Erythroblast (primary cell): ENCODE results near the gene SLC4A1AP.
"Not testable (repeated sequence)": the region's sequence is repeated elsewhere in the genome, so short reads cannot be mapped to it uniquely, and the experiment has no call there.

Experiments
- GATA1 ChIP-seq: IDR thresholded peaks from 2 replicates; pipeline ENCODE4 v1.6.1; 2011; ENCODE audit warnings: low read depth, mild to moderate bottlenecking, control low read depth, low read length, moderate library complexity
- POLR2A ChIP-seq: IDR thresholded peaks from 2 replicates; pipeline ENCODE4 v1.6.1; 2011; ENCODE audit warnings: mild to moderate bottlenecking, low read length

DNA sequence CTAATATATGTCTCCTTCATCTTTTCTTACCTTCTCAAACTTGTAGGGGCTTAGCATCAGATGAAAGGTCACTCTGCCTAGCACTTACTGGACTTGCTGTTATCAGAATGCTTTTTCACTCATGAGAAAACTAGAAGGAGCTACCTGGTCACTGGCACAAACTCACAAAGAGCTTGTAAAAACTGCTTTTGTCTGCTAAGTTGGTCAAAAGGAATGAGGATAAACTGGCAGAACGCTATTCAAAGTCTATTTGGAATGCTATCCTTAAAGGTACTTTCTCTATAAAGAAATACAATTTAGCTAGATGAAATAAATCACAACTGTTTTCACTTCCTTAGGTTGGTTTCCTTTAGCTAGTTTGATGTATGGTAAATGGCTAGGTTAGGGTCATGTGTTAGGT, 37.4 kb upstream of the SLC4A1AP start:
- TF ChIP-seq POLR2A, GATA1: not testable (repeated sequence)
